Measurements from ENCODE around the gene NUP88.
A peak's percentile ranks its signal among the peaks of the same experiment; 100 is the strongest.

NUP88 gene

GRCh38 chr17:5418858-5419355, 555 bp downstream of the NUP88 start:
- DNase-seq = peak; percentile 23

GRCh38 chr17:5416901-5417300, 2.6 kb downstream of the NUP88 start:
- DNase-seq = no peak

GRCh38 chr17:5413682-5414081, 5.8 kb downstream of the NUP88 start:
- DNase-seq = no peak

- no peak for DNase-seq
Observed at GRCh38 chr17:5410594-5411272, 8.7 kb downstream of the NUP88 start.

- DNase-seq = no peak
Observed at GRCh38 chr17:5408186-5408585, 11.3 kb downstream of the NUP88 start.

GRCh38 chr17:5405400-5405799, 14.1 kb downstream of the NUP88 start:
- DNase-seq = no peak

GRCh38 chr17:5399767-5400166, 19.7 kb downstream of the NUP88 start:
- no peak for DNase-seq

GRCh38 chr17:5396612-5397011, 22.9 kb downstream of the NUP88 start:
- no peak for DNase-seq

GRCh38 chr17:5391678-5392077, 27.8 kb downstream of the NUP88 start:
- DNase-seq = no peak

- DNase-seq = no peak
Observed at GRCh38 chr17:5381542-5381941, 37.9 kb downstream of the NUP88 start.

- no peak for DNase-seq
Observed at GRCh38 chr17:5380491-5381135, 38.8 kb downstream of the NUP88 start.

GRCh38 chr17:5379351-5380107, 39.9 kb downstream of the NUP88 start:
- no peak for DNase-seq

- no peak for DNase-seq
Observed at GRCh38 chr17:5378566-5379207, 40.8 kb downstream of the NUP88 start.

- DNase-seq = no peak
Observed at GRCh38 chr17:5373112-5373511, 46.4 kb downstream of the NUP88 start.

GRCh38 chr17:5370411-5370810, 49.1 kb downstream of the NUP88 start:
- DNase-seq = no peak

GRCh38 chr17:5365831-5366230, 53.6 kb downstream of the NUP88 start:
- DNase-seq = no peak

GRCh38 chr17:5364696-5365095, 54.8 kb downstream of the NUP88 start:
- DNase-seq = no peak

- DNase-seq = no peak
Observed at GRCh38 chr17:5364156-5364555, 55.3 kb downstream of the NUP88 start.

GRCh38 chr17:5362162-5362811, 57.2 kb downstream of the NUP88 start:
- DNase-seq = no peak

- no peak for DNase-seq
Observed at GRCh38 chr17:5361426-5361825, 58.0 kb downstream of the NUP88 start.

- DNase-seq = no peak
Observed at GRCh38 chr17:5355421-5356129, 63.9 kb downstream of the NUP88 start.

- no peak for DNase-seq
Observed at GRCh38 chr17:5354886-5355415, 64.5 kb downstream of the NUP88 start.

Measured in GDM1 (cell line).